ENCODE measurements around the gene GBX2. TPM values are rescaled to one million over a fixed set of nuclear protein-coding genes. Genes with fewer than 3 reads are reported as not detected.

The GBX2 gene
- total and polyA plus RNA-seq, 10 of the 15 experiments (the other 5 are each of a cell fraction or from before 2014, with no cell fraction given) = not detected

- RAD21 ChIA-PET (ENCODE audit: unreplicated experiment) = no interaction called here
- POLR2A ChIA-PET = no interaction called here
- Histone ChIP-seq H3K4me1 (ENCODE audit: control insufficient read depth, insufficient read depth, low read length) (no peaks in the 10 kb centered on the region), H3K9me3 (replicated peaks; ENCODE audit: control insufficient read depth, insufficient read depth, low read length) (no peaks in the 10 kb centered on the region), H3K27me3 (replicated peaks in 1 of 2; ENCODE audit: control insufficient read depth in 2 of 2, insufficient read depth in 2 of 2, low read length in 1 of 2) (peaks cover 0 to 1% of the 10 kb centered on the region in 2 experiments; a peak in 2 of 4 replicates), H3K36me3 (ENCODE audit: control insufficient read depth in 2 of 2, insufficient read depth in 2 of 2, low read length in 1 of 2) (no peaks in the 10 kb centered on the region), H3K79me2 (ENCODE audit: control insufficient read depth, insufficient read depth, low read length) (no peaks in the 10 kb centered on the region), H3K4me3 (no peak overlapping the region), H3K9ac (ENCODE audit: control insufficient read depth, insufficient read depth, low read length) (no peak overlapping the region), H4K20me1 (ENCODE audit: control insufficient read depth, insufficient read depth) (no peaks in the 10 kb centered on the region), H3K27ac (ENCODE audit: control insufficient read depth, insufficient read depth) (no peak overlapping the region), H3K4me2 (ENCODE audit: control insufficient read depth, insufficient read depth) (no peak overlapping the region), H2AFZ (ENCODE audit: control insufficient read depth, low read depth, low read length) (no peak overlapping the region)
- in situ Hi-C loops (cut with MboI) = no loop called here
- no TSS peak for BruUV-seq (replicated peaks)
- WGBS (ENCODE audit: insufficient coverage, insufficient replicate concordance, low lambda C conversion rate, missing lambda C conversion rate) = 25% methylated on average over 10 of the region's 10 CpGs
- SMC1A ChIA-PET (ENCODE audit: uncharacterized antibody, unreplicated experiment) = no interaction called here
- FAIRE-seq (no peak), ATAC-seq (no peak), DNase-seq (ENCODE audit: low read depth, low spot score) (no peak)
- TF ChIP-seq CHD2 (IDR thresholded peaks at IDR 0.05; ENCODE audit: borderline replicate concordance, low read depth, low read length) = no peak
- no peak for TF ChIP-seq HCFC1 (IDR thresholded peaks at IDR 0.05; ENCODE audit: low read length)
- TF ChIP-seq MEF2B (IDR thresholded peaks at IDR 0.05; ENCODE audit: partially characterized antibody, poor library complexity, severe bottlenecking) = no peak
- TF ChIP-seq POU2F2 (IDR thresholded peaks at IDR 0.05; ENCODE audit: borderline replicate concordance, low read depth, low read length) = no peak
- no peak for TF ChIP-seq NR2F1 (conservative IDR thresholded peaks at IDR 0.05)
- TF ChIP-seq EP300 (IDR thresholded peaks at IDR 0.05; ENCODE audit: borderline replicate concordance in 1 of 2, control insufficient read depth in 1 of 2, low read depth in 2 of 2, low read length in 2 of 2) = no peak
- TF ChIP-seq TCF7 (IDR thresholded peaks at IDR 0.05; ENCODE audit: borderline replicate concordance) = no peak
- intact Hi-C loops (cut with micrococcal nuclease; ENCODE audit: unreplicated experiment) = no loop called here
- CTCF ChIA-PET = no interaction called here
Measured at GRCh38 chr2:236157815-236158498, 10.2 kb downstream of the GBX2 start.

- Histone ChIP-seq H4K20me1 (ENCODE audit: control insufficient read depth, insufficient read depth) (no peaks in the 10 kb centered on the region), H2AFZ (ENCODE audit: control insufficient read depth, low read depth, low read length) (no peak overlapping the region), H3K79me2 (ENCODE audit: control insufficient read depth, insufficient read depth, low read length) (no peaks in the 10 kb centered on the region), H3K9ac (ENCODE audit: control insufficient read depth, insufficient read depth, low read length) (no peak overlapping the region), H3K9me3 (replicated peaks; ENCODE audit: control insufficient read depth, insufficient read depth, low read length) (no peaks in the 10 kb centered on the region), H3K4me3 (no peak overlapping the region), H3K36me3 (ENCODE audit: control insufficient read depth in 2 of 2, insufficient read depth in 2 of 2, low read length in 1 of 2) (no peaks in the 10 kb centered on the region), H3K27me3 (replicated peaks in 1 of 2; ENCODE audit: control insufficient read depth in 2 of 2, insufficient read depth in 2 of 2, low read length in 1 of 2) (peaks cover 0 to 1% of the 10 kb centered on the region in 2 experiments; a peak in 2 of 4 replicates), H3K4me2 (ENCODE audit: control insufficient read depth, insufficient read depth) (no peak overlapping the region), H3K27ac (ENCODE audit: control insufficient read depth, insufficient read depth) (no peak overlapping the region), H3K4me1 (ENCODE audit: control insufficient read depth, insufficient read depth, low read length) (no peaks in the 10 kb centered on the region)
- ChIA-PET POLR2A (no interaction called here), RAD21 (ENCODE audit: unreplicated experiment) (no interaction called here), SMC1A (ENCODE audit: uncharacterized antibody, unreplicated experiment) (no interaction called here), CTCF (no interaction called here)
- FAIRE-seq (no peak), DNase-seq (ENCODE audit: low read depth, low spot score) (no peak), ATAC-seq (no peak)
- WGBS (ENCODE audit: insufficient coverage, insufficient replicate concordance, low lambda C conversion rate, missing lambda C conversion rate) = 2% methylated on average over 6 of the region's 6 CpGs
- intact Hi-C loops (cut with micrococcal nuclease; ENCODE audit: unreplicated experiment) = no loop called here
- in situ Hi-C loops (cut with MboI) = no loop called here
- no TSS peak for BruUV-seq (replicated peaks)
- TF ChIP-seq PAX5 (IDR thresholded peaks at IDR 0.05; ENCODE audit: borderline replicate concordance, low read depth, low read length) (no peak), LARP7 (IDR thresholded peaks at IDR 0.05) (no peak), NFIC (IDR thresholded peaks at IDR 0.05; ENCODE audit: low read depth, low read length) (no peak), NR2F1 (conservative IDR thresholded peaks at IDR 0.05) (no peak), SKIL (IDR thresholded peaks at IDR 0.05; ENCODE audit: low read depth, poor library complexity, severe bottlenecking) (no peak), ATF7 (IDR thresholded peaks at IDR 0.05; ENCODE audit: low read depth) (no peak), NFYB (IDR thresholded peaks at IDR 0.05; ENCODE audit: insufficient read depth, low read depth, low read length) (no peak), SMARCA5 (IDR thresholded peaks at IDR 0.05) (no peak), HCFC1 (IDR thresholded peaks at IDR 0.05; ENCODE audit: low read length) (no peak), MEF2B (IDR thresholded peaks at IDR 0.05; ENCODE audit: partially characterized antibody, poor library complexity, severe bottlenecking) (no peak), IKZF2 (IDR thresholded peaks at IDR 0.05) (no peak), PAX8 (IDR thresholded peaks at IDR 0.05) (no peak), CHD1 (IDR thresholded peaks at IDR 0.05; ENCODE audit: low read depth, low read length) (no peak)
Measured at GRCh38 chr2:236157366-236157765, 10.8 kb downstream of the GBX2 start.

Data from GM12878 (cell line).